ENCODE results near the gene NT5DC1.

- TF ChIP-seq CTCF (IDR thresholded peaks at IDR 0.05) (no peak), EZH2 (IDR thresholded peaks at IDR 0.05; ENCODE audit: borderline replicate concordance, insufficient read depth, low read depth, low read length, poor library complexity, severe bottlenecking) (no peak)
Measured at GRCh38 chr6:116099036-116099435, 1.6 kb upstream of the NT5DC1 start.
